GM12865 (cell line): ENCODE data around the gene SLC25A19.
"Not testable (repeated sequence)": the region's sequence is repeated elsewhere in the genome, so short reads cannot be mapped to it uniquely, and the experiment has no call there.

ENCODE experiments used
- DNase-seq: peaks from one replicate; pipeline ENCODE4 v3.0.0; 2010; ENCODE audit warnings: low read depth
- H3K4me3 ChIP-seq: 2 replicates; pipeline ENCODE4 v1.5.1; 2011; ENCODE audit warnings: mild to moderate bottlenecking, low read depth, low read length, control low read depth
- TF ChIP-seq, protein P1 (sequence below): IDR thresholded peaks from 2 replicates; pipeline ENCODE4 v1.5.1; 2011; ENCODE audit warnings: low read length, control low read depth, low read depth, inconsistent platforms; ENCODE audit not compliant: insufficient read depth; ENCODE audit errors: missing control alignments

SLC25A19 gene

DNA sequence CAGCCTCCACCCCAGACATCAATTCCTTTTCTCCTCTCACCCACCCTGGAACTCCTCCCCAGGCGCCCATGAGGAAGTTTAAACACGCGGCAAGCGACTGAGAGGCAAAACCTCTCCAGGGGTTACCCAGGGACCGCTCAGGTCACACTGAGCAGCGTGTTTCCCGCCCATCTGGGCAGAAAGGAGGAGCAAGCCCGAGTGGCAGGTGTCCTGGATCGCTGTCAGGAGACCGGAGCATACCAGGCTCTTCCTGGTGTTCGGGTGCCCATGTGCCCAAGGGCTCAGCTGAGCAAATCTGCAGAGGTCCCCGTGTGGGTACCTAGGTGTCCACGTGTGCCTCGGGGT lies 491 bp downstream of the SLC25A19 start:
- DNase-seq = peak; percentile 73
- H3K4me3 ChIP-seq = peak overlapping the region; percentile 96
- TF ChIP-seq, protein P1, sequence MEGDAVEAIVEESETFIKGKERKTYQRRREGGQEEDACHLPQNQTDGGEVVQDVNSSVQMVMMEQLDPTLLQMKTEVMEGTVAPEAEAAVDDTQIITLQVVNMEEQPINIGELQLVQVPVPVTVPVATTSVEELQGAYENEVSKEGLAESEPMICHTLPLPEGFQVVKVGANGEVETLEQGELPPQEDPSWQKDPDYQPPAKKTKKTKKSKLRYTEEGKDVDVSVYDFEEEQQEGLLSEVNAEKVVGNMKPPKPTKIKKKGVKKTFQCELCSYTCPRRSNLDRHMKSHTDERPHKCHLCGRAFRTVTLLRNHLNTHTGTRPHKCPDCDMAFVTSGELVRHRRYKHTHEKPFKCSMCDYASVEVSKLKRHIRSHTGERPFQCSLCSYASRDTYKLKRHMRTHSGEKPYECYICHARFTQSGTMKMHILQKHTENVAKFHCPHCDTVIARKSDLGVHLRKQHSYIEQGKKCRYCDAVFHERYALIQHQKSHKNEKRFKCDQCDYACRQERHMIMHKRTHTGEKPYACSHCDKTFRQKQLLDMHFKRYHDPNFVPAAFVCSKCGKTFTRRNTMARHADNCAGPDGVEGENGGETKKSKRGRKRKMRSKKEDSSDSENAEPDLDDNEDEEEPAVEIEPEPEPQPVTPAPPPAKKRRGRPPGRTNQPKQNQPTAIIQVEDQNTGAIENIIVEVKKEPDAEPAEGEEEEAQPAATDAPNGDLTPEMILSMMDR = no peak

- TF ChIP-seq, protein P1 = no peak
- DNase-seq = no peak
- H3K4me3 ChIP-seq = peak overlapping the region; percentile 96
These were observed 874 bp downstream of the SLC25A19 start for GRCh38 chr17:75288359-75288758.

DNA sequence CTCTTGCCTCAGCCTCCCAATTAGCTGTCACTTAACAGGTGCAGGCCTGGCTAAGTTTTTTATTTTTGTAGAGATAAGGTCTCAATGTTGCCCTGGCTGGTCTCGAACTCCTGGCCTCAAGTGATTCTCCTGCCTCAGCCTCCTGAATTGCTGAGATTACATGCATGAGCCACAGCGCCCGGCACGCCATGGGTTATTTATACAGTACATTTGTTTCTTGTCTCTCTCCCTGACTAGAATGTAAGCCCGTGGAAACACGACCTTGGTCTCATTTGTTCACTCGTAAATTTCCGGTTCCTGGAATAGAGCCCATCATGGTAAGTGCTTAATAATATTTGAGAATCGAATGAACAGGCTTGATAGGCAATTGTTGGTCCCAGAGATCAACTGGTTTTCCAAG lies 2.0 kb downstream of the SLC25A19 start:
- peak overlapping the region; percentile 8; the same call in 1 of the 2 replicates for H3K4me3 ChIP-seq
- no peak for DNase-seq

GRCh38 chr17:75285123-75285522 lies 4.1 kb downstream of the SLC25A19 start:
- DNase-seq = no peak
- TF ChIP-seq, protein P1 = no peak
- H3K4me3 ChIP-seq = no peak overlapping the region

More for the DNA sequence above, 2.0 kb downstream of the SLC25A19 start:
- TF ChIP-seq, protein P1 = no peak

DNA sequence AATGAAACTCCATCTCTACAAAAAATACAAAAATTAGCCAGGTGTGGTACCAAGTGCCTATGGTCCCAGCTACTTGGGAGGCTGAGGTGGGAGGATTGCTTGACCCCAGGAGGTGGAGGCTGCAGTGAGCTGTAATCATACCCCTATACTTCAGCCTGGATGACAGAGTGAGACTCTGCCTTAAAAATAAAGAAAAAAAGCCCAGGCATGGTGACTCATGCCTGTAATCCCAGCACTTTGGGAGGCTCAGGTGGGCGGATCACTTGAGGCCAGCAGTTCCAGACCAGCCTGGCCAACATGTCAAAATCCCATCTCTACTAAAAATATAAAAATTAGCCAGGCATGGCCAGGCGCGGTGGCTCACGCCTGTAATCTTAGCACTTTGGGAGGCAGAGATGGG lies 9.0 kb downstream of the SLC25A19 start:
- H3K4me3 ChIP-seq, DNase-seq: not testable (repeated sequence)

GRCh38 chr17:75277664-75278071 lies 11.6 kb downstream of the SLC25A19 start:
- TF ChIP-seq, protein P1 = no peak
- no peak overlapping the region for H3K4me3 ChIP-seq
- DNase-seq = no peak

- DNase-seq = no peak
- TF ChIP-seq, protein P1 = no peak
- no peak overlapping the region for H3K4me3 ChIP-seq
These were observed 15.1 kb downstream of the SLC25A19 start for GRCh38 chr17:75273977-75274708.
